ENCODE data around the gene ATP10B.

Gene ATP10B

DNA sequence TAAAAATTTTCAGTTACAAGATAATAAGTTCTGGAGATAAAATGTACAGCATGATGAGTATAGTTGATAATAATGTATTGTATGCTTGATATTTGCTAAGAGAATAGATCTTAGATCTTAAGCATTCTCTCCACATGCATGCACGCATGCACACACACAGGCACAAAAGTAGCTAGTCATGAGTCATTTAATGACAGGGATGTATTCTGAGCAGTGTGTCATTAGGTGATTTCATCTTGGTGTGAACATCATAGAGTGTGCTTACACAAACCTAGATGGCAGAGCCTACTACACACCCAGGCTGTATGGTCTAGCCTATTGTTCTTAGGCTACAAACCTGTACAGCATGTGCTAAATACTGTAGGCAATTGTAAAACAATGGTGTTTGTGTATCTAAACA, 306.2 kb downstream of the ATP10B start:
- Histone ChIP-seq H3K4me3 (ENCODE audit: low read depth, low read length, poor library complexity, severe bottlenecking) (no peak overlapping the region), H3K9ac (ENCODE audit: low read length) (no peak overlapping the region), H3K79me2 (ENCODE audit: insufficient read depth, low read length) (no peaks in the 10 kb centered on the region), H3K9me2 (ENCODE audit: low read depth, low read length) (no peaks in the 10 kb centered on the region), H3K4me1 (ENCODE audit: insufficient read depth, low read length, severe bottlenecking) (no peaks in the 10 kb centered on the region), H3F3A (ENCODE audit: insufficient read depth, low read length) (no peaks in the 10 kb centered on the region), H4K20me1 (ENCODE audit: insufficient read depth, low read length) (no peaks in the 10 kb centered on the region), H3K27ac (ENCODE audit: low read depth, low read length, poor library complexity, severe bottlenecking) (no peak overlapping the region), H3K9me3 (ENCODE audit: low read length) (no peaks in the 10 kb centered on the region), H2AFZ (ENCODE audit: low read length) (no peak overlapping the region), H3K4me2 (ENCODE audit: low read length) (no peak overlapping the region), H3K27me3 (ENCODE audit: insufficient read depth, low read length) (no peaks in the 10 kb centered on the region; the same call in 1 of the 2 replicates), H3K36me3 (ENCODE audit: insufficient read depth, low read length) (no peaks in the 10 kb centered on the region)
- TF ChIP-seq EZH2 (IDR thresholded peaks at IDR 0.05; ENCODE audit: borderline replicate concordance, low read length) = no peak
- TF ChIP-seq, protein P1, sequence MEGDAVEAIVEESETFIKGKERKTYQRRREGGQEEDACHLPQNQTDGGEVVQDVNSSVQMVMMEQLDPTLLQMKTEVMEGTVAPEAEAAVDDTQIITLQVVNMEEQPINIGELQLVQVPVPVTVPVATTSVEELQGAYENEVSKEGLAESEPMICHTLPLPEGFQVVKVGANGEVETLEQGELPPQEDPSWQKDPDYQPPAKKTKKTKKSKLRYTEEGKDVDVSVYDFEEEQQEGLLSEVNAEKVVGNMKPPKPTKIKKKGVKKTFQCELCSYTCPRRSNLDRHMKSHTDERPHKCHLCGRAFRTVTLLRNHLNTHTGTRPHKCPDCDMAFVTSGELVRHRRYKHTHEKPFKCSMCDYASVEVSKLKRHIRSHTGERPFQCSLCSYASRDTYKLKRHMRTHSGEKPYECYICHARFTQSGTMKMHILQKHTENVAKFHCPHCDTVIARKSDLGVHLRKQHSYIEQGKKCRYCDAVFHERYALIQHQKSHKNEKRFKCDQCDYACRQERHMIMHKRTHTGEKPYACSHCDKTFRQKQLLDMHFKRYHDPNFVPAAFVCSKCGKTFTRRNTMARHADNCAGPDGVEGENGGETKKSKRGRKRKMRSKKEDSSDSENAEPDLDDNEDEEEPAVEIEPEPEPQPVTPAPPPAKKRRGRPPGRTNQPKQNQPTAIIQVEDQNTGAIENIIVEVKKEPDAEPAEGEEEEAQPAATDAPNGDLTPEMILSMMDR (IDR thresholded peaks at IDR 0.05; ENCODE audit: low read length) = no peak

DNA sequence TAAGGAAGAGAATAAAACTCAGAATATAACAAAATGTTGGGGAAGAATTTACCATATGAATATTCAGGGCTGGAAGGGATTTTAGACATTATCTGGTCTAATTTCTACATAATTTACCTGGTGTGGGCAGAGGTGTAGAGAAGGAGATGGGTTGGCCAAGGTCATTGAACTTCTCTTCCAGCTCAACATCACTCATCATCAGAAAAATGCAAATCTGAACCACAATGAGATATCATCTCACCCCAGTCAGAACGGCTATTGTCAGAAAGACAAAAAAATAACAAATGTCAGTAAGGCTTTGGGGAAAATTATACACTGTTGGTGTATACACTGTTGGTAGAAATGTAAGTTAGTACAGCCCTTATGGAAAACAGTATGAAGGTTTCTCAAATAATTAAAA, 308.6 kb downstream of the ATP10B start:
- Histone ChIP-seq H3K4me1 (ENCODE audit: insufficient read depth, low read length, severe bottlenecking) (no peaks in the 10 kb centered on the region), H3K79me2 (ENCODE audit: insufficient read depth, low read length) (no peaks in the 10 kb centered on the region), H3K4me2 (ENCODE audit: low read length) (no peak overlapping the region), H3K4me3 (ENCODE audit: low read depth, low read length, poor library complexity, severe bottlenecking) (no peak overlapping the region), H3K27ac (ENCODE audit: low read depth, low read length, poor library complexity, severe bottlenecking) (no peak overlapping the region), H2AFZ (ENCODE audit: low read length) (no peak overlapping the region), H3F3A (ENCODE audit: insufficient read depth, low read length) (no peaks in the 10 kb centered on the region), H3K9ac (ENCODE audit: low read length) (no peak overlapping the region), H3K9me2 (ENCODE audit: low read depth, low read length) (no peaks in the 10 kb centered on the region), H3K27me3 (ENCODE audit: insufficient read depth, low read length) (no peaks in the 10 kb centered on the region; the same call in 1 of the 2 replicates), H3K9me3 (ENCODE audit: low read length) (no peaks in the 10 kb centered on the region), H3K36me3 (ENCODE audit: insufficient read depth, low read length) (no peaks in the 10 kb centered on the region), H4K20me1 (ENCODE audit: insufficient read depth, low read length) (no peaks in the 10 kb centered on the region)
- TF ChIP-seq EZH2 (IDR thresholded peaks at IDR 0.05; ENCODE audit: borderline replicate concordance, low read length) = no peak
- TF ChIP-seq, protein P1 (IDR thresholded peaks at IDR 0.05; ENCODE audit: low read length) = no peak

DNA sequence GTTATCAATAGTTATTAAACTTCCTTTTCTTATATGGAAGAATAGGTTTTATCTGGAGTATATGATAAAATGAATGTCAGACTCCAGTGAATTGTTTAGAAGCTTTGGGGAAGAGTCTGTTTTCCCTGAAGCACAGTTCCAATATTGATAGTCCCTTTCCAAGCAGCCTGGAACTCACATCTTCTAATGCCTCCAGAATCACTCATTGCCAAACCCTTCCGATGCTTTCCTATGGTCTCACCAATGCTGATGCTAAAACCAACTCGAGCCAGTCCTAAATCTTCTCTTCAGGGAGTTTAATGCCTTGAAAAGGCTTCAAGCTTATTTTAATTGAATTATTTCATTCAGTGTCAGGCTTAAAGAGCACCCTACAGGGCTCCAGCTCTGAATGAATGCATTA, 309.2 kb downstream of the ATP10B start:
- Histone ChIP-seq H3F3A (ENCODE audit: insufficient read depth, low read length) (no peaks in the 10 kb centered on the region), H3K36me3 (ENCODE audit: insufficient read depth, low read length) (no peaks in the 10 kb centered on the region), H3K9ac (ENCODE audit: low read length) (no peak overlapping the region), H3K79me2 (ENCODE audit: insufficient read depth, low read length) (no peaks in the 10 kb centered on the region), H3K9me3 (ENCODE audit: low read length) (no peaks in the 10 kb centered on the region), H3K4me1 (ENCODE audit: insufficient read depth, low read length, severe bottlenecking) (no peaks in the 10 kb centered on the region), H2AFZ (ENCODE audit: low read length) (no peak overlapping the region), H3K27ac (ENCODE audit: low read depth, low read length, poor library complexity, severe bottlenecking) (no peak overlapping the region), H4K20me1 (ENCODE audit: insufficient read depth, low read length) (no peaks in the 10 kb centered on the region), H3K9me2 (ENCODE audit: low read depth, low read length) (no peaks in the 10 kb centered on the region), H3K27me3 (ENCODE audit: insufficient read depth, low read length) (no peaks in the 10 kb centered on the region; the same call in 1 of the 2 replicates), H3K4me3 (ENCODE audit: low read depth, low read length, poor library complexity, severe bottlenecking) (no peak overlapping the region), H3K4me2 (ENCODE audit: low read length) (no peak overlapping the region)
- no peak for TF ChIP-seq EZH2 (IDR thresholded peaks at IDR 0.05; ENCODE audit: borderline replicate concordance, low read length)
- TF ChIP-seq, protein P1 (IDR thresholded peaks at IDR 0.05; ENCODE audit: low read length) = no peak
